OCI-LY1 (cell line): ENCODE measurements around the gene SAMD8.

ENCODE experiments used
- EZH2 ChIP-seq: fragments of 200-600 bp; sonication (generic), shearing (Covaris generic); IDR thresholded peaks from 2 replicates; pipeline ENCODE4 v1.8.0; 2017; ENCODE audit warnings: borderline replicate concordance, mixed run types, mild to moderate bottlenecking, antibody characterized with exemption, low read length, moderate library complexity, mixed read lengths
- TF ChIP-seq, protein P1 (sequence below): fragments of 200-600 bp; sonication (generic), shearing (Covaris generic); IDR thresholded peaks from 2 replicates; pipeline ENCODE4 v1.5.1; 2017; ENCODE audit warnings: mild to moderate bottlenecking, antibody characterized with exemption, low read length, moderate library complexity, mixed read lengths

DNA sequence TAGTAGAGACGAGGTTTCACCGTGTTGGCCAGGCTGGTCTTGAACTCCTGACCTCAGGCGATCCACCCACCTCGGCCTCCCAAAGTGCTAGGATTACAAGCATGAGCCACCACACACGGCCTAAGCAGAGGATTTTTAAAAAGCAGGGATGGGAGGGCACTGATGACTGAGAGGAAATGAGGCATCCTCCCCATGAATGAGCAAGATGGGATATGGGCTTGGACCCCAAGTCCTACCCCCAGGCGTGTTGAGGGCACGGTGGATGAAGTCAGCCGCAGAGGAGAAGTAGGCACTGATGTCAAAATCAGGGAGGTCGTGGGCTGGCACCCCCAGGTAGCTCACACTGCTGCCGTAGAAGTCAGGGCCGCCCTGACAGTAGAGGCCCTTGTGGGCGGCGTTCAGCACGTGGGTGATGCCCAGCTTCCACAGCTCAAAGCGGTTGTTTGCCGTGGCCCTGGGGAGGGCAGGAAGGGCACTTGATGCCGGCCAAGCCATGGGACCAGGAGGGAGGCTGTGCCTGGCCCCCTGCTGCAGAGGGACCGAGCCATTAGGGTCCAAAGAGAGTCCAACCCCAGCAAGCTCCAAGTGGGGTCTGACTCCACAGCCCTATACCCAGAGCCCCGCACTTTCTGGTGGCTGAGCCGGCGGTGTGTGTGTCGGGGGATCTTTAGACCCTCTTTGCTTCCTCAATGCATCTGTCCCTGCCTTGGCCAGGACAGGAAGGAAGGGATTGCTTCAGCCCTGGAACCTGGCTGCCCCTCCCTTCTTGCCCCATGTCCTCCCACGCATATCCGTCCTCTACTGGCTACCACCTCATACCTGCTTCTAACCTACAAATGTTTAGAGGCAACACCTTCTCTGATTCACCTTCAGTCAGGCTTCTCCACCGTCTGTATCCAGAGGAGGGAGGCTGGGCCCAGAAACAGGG, 3.4 kb upstream of the SAMD8 start:
- TF ChIP-seq, protein P1, sequence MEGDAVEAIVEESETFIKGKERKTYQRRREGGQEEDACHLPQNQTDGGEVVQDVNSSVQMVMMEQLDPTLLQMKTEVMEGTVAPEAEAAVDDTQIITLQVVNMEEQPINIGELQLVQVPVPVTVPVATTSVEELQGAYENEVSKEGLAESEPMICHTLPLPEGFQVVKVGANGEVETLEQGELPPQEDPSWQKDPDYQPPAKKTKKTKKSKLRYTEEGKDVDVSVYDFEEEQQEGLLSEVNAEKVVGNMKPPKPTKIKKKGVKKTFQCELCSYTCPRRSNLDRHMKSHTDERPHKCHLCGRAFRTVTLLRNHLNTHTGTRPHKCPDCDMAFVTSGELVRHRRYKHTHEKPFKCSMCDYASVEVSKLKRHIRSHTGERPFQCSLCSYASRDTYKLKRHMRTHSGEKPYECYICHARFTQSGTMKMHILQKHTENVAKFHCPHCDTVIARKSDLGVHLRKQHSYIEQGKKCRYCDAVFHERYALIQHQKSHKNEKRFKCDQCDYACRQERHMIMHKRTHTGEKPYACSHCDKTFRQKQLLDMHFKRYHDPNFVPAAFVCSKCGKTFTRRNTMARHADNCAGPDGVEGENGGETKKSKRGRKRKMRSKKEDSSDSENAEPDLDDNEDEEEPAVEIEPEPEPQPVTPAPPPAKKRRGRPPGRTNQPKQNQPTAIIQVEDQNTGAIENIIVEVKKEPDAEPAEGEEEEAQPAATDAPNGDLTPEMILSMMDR: no peak
- TF ChIP-seq EZH2: no peak
